ENCODE data around the gene IL3RA. TPM values are rescaled to one million over a fixed set of nuclear protein-coding genes. Genes with fewer than 3 reads are reported as not detected.
A peak's percentile ranks its signal among the peaks of the same experiment; 100 is the strongest.

The IL3RA gene
- polyA plus RNA-seq, 1 donor, result 17.6 TPM

DNA sequence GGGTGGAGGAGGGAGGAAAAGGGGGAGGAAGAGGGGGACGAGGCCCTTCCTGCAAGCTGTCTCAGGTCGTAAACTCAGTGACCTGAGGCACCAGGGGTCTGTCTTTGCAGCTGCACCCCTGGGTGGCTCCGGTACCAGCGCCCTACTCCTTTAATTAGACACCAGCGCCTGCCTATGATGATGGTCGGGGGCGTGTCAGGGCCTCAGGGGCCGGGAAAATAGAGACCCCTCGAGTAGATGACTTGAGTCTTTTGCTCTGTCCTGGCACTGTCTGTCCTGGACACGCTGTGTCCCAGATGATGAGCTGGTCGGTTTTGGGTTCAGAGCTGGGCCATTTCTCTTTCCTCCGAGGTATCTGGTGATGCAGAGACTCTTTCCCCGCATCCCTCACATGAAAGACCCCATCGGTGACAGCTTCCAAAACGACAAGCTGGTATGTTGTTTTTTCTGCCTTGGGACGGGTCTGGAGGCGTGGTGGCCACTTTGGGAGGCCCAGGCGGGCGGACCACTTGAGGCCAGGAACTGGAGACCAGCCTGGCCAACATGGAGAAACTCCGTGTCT lies 44.2 kb downstream of the IL3RA start:
- DNase-seq, result no peak

DNA sequence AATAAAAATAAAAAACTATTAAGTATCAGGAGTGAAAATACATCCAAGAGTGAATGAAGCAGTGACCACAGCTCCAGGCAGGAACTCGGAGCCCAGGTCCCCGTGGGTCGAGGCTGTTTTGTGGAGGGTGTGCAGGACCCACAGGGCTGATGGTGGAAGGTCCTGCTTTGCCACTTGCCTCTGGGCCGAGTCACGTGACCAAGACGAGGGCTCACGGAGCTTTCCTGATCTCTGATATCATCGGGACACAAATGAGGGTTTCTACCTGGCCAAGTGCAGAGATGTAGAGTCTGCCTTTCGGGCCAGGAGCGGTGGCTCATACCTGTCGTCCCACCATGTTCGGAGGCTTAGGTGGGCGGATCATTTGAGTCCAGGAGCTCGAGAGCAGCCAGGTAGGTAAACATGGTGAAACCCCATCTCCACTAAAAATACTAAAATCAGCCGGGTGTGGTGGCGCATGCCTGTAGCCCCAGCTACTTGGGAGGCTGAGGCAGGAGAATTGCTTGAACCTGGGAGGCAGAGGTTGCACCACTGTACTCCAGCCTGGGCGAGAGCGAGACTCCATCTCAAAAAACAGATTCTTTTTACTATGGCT lies 48.2 kb downstream of the IL3RA start:
- no peak for DNase-seq

DNA sequence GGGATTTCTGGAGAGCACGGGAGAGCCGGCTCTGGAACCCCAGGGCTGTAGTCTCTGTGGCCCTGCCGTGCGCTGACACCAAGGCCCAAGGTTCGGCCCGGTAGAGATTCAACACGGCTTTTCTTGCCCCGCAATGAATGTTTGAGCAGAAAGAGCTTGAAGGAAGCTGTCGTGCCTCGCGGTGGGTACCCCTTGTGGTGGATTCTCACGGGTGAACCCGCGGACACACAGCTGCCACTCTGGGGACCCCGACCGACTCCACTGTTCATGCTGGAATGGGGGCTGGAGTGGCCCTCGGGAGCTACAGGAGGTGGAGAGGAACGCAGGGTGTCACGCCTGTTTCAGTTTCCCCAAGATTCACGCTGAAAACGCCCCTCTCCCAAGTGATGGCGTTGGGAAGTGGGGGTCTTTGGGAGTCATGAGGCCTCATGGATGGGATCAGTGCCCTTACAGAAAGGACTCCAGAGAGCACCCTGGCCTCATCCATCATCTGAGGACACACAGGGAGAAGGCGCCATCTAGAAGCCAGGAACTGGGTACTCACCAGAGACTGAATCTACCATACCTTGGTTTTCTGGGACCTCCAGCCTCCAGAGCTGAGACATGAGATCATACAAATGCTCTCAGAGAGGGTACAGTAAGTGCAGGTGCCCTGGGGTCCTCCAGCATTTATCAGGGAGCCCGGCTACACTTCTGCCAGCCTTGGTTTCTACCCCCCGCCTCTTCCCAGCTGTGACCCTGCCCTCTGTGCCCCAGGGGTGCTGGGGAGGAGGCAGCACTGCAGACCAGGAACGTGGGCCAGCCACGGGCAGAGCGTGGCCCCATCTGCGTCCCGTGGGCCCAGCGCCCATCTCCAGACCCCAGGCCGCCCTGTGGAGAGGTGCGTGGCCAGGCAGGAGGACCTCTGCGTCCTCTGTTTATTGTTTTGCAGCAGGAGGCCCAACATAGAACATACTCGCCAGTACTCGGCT lies 49.0 kb downstream of the IL3RA start:
- no peak for DNase-seq

DNA sequence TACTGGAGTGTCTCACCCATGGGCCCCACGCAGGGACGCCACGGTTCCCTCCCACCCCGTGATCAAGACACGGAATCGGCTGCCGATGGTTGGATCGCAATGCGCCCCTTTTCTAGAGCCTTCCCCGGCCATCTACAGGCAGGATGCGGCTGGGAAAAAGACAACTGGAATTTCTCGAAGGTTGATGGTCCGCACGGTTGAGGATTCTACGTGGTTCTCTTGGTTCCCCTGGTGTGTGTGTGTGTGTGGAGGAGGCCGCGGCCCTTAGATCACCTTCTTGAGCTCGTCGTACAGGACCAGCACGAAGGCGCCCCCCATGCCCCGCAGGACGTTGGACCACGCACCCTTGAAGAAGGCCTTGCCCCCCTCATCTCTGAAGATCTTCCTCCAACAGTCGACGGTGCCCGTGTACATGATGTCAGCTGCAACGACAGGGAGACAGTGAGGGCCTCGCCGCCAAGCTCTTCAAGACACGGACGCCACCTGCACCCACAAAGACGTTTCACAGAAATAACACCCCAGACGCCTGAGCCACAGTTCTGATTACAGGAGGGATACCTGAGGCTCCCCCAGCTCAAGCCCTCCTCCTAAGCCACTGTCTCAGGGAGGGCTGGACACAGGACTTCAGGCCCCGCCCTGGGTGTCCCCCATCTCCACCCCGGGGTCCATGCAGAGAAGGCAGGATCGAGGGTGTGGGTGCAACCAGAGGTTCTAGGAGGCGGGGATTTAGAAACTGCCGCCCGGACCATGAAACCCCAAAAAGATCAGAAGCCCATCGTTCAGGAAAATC lies 49.9 kb downstream of the IL3RA start:
- DNase-seq, result no peak

DNA sequence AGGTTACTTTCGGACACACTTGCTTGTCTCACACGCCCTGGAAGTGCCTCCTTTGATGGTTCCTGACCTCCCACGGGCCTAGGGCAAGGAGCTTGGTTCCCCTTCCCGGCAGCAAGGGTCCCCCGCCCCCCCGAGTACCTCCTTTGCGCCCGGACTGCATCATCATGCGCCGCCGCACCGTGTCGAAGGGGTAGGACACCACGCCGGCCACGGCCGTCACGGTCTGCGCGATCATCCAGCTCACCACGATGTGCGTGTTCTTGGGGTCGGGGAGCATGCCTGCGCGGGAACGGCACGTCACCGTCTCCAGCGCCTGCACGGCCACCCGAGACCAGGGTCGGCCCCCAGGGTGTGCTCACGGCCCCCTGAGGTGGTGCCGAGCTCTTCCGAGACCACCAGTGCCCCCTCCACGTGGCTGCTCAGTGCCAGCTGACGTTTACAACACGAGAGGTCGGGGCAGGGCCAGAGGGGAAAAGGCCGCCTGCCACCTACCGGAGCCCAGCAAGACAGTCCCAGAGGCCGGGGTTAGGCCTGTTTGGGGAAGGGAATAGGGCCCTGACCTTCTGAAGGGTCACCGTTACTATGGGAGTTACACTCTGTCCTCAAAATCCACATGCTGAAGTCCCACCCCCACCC lies 50.7 kb downstream of the IL3RA start:
- no peak for DNase-seq

DNA sequence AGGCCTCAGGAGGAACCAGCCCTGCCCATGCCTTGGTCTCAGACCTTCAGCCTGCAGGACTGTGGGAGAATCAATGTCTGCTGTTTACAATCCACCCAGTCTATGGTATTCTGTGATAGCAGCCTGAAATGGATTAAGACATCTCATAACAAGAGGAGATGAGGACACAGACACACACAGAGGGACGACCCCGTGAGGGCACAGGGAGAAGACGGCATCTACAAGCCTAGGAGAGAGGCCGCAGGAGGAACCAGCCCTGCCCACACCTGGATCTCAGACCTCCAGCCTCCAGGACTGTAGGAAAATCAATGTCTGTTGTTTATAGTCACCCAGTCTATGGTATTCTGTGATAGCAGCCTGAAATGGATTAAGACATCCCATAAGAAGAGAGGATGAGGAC lies 52.1 kb downstream of the IL3RA start:
- no peak for DNase-seq

DNA sequence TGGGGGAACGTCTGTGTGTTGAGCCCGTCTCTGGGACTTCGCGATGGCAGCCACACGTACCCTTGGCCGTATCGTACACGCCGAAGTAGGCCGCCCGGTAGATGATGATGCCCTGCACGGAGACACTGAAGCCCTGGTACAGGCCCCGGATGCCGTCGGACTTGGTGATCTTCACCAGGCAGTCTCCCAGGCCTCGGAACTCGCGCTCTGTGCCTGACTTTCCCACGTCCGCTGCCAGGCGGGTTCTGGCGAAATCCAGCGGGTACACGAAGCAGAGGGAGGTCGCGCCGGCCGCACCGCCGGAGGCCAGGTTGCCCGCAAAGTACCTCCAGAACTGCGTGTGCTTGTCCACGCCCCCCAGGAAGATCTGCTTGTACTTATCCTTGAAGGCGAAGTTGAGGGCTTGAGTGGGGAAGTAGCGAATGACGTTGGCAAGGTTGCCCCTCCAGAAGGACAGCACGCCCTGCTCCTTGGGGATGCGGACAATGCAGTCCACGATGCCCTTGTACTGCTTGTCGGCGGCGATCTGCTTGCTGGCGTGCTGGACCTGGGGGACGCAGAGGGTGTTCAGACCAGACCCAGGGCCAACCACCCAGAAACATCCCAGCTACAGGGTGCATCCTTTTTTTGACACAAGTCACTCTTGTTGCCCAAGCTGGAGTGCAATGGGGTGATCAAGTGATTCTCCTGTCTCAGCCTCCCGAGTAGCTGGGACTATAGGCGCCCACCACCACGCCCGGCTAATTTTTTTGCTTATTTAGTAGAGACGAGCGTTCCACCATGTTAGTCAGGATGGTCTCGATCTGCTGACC lies 52.8 kb downstream of the IL3RA start:
- DNase-seq, result no peak

DNA sequence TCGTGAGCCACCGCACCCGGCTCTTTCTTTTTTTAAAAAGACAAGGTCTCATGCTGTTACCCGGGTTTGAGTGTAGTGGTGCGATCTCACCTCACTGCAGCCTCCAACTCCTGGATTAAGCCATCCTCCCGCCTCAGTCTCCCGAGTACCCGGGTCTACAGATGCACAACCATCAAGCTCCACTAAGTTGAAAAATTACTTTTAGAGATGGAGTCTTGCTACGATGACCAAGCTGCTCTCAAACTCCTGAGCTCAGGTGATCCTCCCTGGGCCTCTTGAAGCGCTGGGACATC lies 53.4 kb downstream of the IL3RA start:
- DNase-seq, result no peak

DNA sequence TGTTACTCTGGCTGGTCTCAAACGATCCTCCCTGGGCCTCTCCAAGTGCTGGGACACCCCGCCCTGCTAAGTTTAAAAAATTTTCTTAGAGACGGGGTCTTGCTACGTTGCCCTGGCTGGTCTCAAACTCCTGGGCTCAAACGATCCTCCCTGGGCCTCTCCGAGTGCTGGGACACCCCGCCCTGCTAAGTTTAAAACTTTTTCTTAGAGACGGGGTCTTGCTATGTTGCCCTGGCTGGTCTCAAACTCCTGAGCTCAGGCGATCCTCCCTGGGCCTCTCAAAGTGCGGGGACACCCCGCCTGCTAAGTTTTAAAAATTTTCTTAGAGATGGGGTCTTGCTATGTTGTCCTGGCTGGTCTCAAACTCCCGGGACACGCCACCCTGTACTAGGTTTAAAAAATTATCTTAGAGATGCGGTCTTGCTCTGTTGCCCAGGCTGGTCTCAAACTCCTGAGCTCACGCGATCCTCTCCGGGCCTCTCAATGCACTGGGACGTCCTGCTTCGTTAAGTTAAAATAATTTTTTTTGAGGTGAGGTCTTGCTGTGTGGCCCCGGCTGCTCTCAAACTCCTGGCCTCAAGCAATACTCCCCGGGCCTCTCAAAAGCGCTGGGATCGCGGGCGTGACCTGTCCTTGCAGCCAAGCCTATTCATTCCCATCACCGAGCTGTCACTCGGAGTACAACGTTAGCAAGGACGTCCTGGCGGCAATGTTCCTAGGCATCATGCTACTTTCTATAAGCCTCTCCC lies 54.2 kb downstream of the IL3RA start:
- no peak for DNase-seq

DNA sequence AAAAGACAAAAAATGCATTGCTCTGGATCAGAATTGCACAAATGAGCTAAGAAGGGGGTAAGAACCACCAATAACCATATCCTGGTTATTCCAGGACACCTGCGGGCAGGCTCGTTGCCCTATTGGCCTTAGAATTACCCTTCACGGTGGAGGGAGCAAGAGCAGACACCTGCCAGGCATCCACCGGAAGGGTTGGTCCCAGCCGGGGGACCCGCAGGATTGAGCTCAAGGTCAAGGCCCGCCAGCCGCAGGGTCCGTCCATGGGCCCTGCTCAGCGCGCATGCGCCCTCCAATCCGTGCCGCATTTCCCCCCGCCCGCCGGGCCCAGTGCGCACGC lies 54.8 kb downstream of the IL3RA start:
- no peak for DNase-seq

DNA sequence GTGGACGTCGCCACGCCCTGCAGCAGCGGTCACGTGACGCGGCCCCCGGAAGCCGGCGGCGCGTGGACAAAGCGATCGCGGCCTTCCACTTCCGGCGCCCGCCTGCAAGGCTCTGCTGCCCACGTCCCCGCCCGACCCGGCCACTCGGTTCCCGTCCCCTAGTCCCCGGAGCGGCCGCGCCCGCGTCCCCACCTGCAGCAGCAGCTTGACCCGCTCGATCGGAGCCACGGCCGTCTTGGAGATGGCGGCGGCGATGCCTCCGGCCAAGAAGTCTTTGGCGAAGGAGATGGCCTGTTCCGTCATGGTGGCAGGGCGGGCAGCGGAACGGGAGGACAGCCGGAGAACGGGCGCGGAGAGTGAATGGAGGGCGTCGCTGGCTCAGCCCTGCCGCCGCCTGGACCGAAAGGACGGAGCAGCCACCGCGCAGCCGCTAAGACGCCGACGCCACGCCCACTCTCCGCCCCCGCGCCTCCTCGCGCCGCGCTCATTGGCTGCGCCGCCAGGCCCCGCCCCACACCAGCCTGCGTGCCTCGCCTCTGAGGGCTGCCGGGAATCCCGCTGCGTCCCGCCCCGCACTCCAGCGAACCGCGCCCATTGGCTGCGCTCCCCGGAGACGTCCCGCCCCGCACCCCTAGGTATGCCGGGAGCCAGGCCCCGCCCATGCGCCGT lies 55.3 kb downstream of the IL3RA start, which contains the start of gene SLC25A6:
TSS of gene SLC25A6 (minus strand) at position 407 of the 669 bp plus-strand sequence. CDS start at position 303, 104 bp downstream.
- DNase-seq, result peak; percentile 96

DNA sequence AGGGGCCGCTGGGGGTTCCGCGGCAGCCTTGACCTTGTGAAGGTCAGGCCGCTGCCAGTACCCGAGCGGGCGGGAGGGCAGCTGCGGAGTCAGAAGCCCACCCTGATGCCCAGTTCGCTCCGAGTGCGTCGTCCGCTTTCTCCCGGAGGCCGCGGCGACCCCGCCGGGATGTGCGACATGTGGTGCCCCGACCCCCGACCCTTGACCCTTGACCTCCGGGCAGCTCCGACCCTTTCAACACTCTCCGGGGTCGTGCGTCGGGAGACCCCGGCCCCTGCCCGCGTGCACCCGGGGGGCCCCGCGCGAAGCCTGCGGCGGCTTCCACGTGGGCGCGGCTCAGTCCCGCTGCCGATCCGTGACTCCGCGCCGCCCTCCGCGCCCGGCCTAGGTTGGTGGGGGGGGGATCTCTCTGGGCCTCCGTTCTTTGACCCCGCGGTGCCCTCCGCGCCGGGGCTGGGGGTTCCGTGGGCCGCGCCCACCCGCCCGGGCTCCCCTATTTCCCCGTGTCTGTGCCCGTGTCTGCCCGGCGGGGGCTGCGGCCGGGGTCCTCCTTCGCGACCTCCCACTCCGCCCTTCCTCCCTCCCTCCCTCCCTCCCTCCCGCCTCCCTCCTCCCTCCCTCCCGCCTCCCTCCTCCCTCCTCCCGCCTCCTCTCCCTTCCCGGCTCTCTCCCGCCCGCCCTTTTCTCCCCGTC lies 55.9 kb downstream of the IL3RA start:
- peak; percentile 68 for DNase-seq

DNA sequence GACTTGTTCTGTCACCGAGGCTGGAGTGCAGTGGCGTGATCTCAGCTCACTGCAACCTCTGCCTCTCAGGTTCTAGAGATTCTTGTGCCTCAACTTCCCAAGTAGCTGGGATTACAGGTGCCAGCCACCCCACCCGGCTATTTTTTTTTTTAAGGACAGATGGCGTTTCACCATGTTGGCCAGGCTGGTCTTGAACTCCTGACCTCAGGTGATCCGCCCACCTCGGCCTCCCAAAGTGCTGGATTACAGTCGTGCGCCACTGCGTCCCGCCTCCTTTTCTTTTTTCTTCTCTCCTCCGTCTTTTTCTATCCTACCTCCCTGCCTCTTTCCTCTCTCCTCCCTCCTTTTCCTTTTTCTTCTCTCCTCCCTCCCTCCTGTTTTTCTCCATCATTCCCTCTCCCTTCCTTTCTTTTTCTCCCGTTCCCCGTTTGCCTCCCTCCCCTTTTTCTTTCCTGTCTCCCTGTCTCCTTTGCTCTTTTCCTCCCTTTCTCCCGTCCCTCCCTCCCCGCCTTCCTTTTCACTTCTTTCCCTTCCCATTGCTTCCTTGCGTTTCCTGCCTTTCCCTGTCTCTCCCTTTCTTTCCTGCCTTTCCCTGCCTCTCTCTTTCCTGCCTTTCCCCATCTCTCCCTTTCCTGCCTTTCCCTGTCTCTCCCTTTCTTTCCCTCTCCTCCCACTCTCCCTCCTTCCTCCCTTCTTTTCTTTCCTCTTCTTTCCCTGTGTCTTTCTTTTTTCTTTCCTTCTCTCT lies 57.5 kb downstream of the IL3RA start:
- DNase-seq, result no peak

DNA sequence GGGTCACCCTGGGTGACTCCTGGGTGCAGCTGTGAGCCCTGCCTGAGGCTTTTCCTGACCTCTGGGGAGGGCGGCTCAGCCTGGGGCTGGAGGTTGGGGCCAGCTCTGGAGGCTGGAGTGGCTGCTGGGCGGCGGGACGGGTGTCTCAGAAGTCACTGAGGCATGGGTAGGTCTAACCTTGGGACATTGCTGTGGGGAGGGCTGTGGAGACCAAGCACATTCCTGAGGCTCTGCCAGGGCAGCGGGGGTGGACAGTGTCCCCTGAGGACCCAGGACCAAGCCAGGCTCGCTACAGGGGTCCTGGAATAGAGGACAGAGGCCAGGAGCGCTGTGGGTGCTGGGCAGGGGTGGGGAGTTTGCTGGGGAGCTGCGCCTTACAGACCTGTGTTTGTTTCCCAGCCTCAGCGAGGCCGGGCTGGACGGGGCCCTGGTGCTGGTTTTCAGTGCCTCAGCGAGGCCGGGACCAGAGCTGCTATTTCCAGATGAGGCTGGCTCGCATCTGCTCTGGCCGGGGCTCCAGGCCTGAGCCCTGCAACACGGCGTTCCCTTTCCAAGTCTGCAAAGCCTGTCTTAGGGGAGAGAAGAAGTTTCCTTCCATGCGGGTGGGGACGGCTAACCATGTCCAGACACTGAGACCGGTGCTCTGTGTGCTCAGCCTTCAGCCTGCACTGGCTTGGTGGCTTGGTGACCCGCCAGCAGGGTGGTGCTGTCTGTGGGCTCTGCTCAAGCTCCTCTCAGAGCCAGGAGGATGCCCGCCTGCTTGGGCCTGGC lies 58.3 kb downstream of the IL3RA start:
- no peak for DNase-seq

DNA sequence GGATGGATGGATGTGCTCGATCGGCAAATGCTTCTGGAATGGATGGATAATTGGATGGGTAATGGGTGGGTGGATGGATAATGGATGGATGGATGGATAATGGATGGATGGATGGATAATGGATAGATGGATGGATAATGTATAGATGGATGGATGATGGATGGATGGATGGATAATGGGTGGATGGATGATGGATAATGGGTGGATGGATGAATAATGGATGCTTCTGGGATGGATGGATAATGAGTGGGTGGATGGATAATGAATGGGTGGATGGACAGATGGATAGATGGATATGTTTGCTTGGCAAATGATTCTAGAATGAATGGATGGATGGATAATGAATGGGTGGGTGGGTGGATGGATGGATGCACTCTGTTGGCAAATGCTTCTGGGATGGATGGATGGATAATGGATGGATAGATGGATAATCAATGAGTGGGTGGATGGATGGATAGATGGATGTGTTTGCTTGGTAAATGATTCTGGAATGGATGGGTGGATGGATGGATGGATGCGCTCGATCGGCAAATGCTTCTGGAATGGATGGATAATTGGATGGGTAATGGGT lies 59.1 kb downstream of the IL3RA start:
- DNase-seq, result no peak

DNA sequence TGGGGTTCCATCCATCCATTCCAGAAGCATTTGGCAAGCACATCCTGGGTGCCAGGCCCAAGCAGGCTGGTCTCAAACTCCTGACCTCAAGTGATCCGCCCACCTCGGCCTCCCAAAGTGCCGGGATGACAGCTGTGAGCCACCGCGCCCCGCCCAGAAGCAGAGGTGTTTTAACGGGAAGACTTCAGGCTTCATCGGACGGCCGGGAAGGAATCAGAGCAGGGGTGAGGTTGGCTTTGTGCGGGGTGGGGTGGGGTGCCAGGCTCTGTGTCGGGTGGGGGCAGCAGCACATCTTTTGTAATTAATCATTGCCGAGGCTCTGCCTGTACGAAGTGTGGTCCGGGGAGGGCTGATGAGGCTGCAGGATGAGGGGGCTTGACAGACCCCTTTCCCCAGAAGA lies 60.4 kb downstream of the IL3RA start:
- DNase-seq, result no peak

Data from left kidney (tissue), 2 donors.